ENCODE results near the gene SLC48A1.

SLC48A1 gene

GRCh38 chr12:47821346-47821706 lies 48.3 kb downstream of the SLC48A1 start:
- DNase-seq (ENCODE audit: insufficient read length, low spot score) (no peak), FAIRE-seq (no peak)

GRCh38 chr12:47822401-47822800 lies 49.4 kb downstream of the SLC48A1 start:
- no peak for FAIRE-seq

DNA sequence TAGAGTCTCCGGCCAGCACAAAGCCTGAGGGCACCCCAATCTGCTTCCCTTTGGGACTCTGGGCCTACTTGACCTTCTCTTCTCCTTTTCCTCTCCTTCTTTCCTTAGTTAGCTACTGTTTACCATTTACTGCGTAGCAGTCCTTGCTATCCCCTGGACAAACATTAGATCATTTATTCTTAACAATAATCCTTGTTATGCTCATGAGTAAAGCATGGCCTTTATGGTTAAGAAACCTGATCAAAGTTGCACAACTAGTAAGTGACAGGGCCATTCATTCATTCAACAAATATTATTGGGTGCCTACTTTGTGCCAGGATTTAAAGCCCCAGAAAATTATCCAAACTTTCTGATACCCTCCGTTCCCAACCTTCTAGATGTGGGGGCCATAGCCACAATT lies 49.8 kb downstream of the SLC48A1 start:
- DNase-seq (ENCODE audit: insufficient read length, low spot score): no peak

More at GRCh38 chr12:47822401-47822800, 49.4 kb downstream of the SLC48A1 start:
- no peak for DNase-seq (ENCODE audit: insufficient read length, low spot score)

GRCh38 chr12:47823422-47824086 lies 50.5 kb downstream of the SLC48A1 start:
- DNase-seq (ENCODE audit: insufficient read length, low spot score) (no peak), FAIRE-seq (no peak)

More for the DNA sequence above, 49.8 kb downstream of the SLC48A1 start:
- no peak for FAIRE-seq

DNA sequence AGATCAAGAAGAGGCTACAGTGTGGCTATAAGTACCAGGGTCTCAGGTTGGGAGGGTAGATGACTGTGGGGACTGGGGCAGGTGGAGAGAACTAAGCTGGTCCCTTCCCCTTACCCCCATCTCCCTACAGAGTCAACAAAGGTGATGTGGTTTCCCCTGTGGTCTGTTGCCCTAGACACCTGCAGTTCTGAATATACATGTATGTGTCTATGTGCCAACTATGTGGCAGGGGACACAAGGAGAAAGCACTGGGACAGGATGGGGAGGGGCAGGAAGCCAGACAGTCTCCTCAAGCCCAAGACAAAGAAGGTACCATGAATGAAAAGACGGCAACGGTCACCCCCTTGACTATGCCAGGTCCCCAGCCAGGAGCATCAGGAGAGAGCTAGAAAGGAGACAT lies 51.2 kb downstream of the SLC48A1 start:
- FAIRE-seq: no peak
- DNase-seq (ENCODE audit: insufficient read length, low spot score): no peak

- DNase-seq (ENCODE audit: insufficient read length, low spot score) (no peak), FAIRE-seq (no peak)
Measured at GRCh38 chr12:47824635-47825034, 51.6 kb downstream of the SLC48A1 start.

GRCh38 chr12:47825173-47825639 lies 52.2 kb downstream of the SLC48A1 start:
- FAIRE-seq (no peak), DNase-seq (ENCODE audit: insufficient read length, low spot score) (no peak)

- DNase-seq (ENCODE audit: insufficient read length, low spot score) (no peak), FAIRE-seq (no peak)
Measured at GRCh38 chr12:47828008-47828975, 55.3 kb downstream of the SLC48A1 start.

DNA sequence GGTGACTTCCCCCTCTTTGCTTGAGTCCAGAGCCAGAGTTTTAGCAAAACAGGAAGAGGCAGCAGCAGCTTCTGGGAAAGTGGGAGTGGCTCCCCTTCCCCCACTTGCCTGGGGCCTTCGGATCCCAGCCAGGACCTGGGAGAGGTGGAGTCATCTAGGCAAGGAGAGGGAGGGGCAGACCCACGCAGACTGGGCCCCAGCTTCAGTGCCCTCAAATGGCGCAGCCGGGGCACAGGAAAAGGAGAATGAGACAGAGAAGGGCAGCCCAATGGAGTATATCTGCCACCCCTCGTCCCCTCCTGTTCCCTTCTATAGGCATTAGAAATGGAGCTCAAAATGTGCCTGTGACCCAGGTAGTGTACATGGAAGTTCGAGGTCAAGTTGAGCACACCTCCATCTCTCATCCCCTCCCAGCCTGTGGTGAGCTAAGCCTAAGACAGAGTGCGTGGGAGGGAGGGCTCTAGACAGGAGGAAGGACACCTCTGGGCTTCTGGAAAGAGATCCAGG lies 56.0 kb downstream of the SLC48A1 start:
- DNase-seq (ENCODE audit: insufficient read length, low spot score): peak; percentile 89
- no peak for FAIRE-seq

DNA sequence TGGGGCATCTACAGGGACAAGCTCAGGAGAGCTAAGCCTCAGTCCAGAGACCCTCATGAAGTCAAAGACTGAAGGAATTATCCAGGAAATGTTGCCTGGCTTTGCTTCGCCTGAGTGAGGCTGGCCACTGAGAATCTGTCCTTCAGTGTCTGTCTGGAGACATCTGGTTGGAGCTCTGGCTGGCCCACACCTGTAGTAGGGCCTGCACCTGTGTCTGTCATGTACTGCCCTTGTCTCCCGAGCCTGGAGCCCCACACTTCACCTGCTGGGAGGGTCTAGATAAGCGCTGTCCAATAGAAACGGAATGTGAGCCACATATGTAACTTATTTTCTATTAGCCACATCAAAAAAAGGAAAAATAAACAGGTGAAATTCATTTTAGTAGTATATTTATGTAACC lies 56.5 kb downstream of the SLC48A1 start:
- FAIRE-seq (no peak), DNase-seq (ENCODE audit: insufficient read length, low spot score) (no peak)
